H1 (cell line): Measurements from ENCODE around the gene ZNF423.

Source experiments
- CEBPB ChIP-seq: IDR thresholded peaks from 2 replicates; pipeline ENCODE4 v1.6.1; 2012; ENCODE audit warnings: low read depth, low read length
- CREB1 ChIP-seq: IDR thresholded peaks from 2 replicates; pipeline ENCODE4 v1.6.1; 2012; ENCODE audit warnings: inconsistent platforms
- EP300 ChIP-seq, 2 experiments: IDR thresholded peaks; 1 replicate in 1 of 2; 2 replicates in 1 of 2; pipeline ENCODE4 v1.6.1; 2011 to 2012; ENCODE audit warnings: low read depth in 2 of 2, low read length in 2 of 2, mild to moderate bottlenecking in 2 of 2, borderline replicate concordance in 1 of 2, inconsistent platforms in 1 of 2, moderate library complexity in 1 of 2
- GABPA ChIP-seq: IDR thresholded peaks from 2 replicates; pipeline ENCODE4 v1.6.1; 2011; ENCODE audit warnings: mild to moderate bottlenecking, low read length, moderate library complexity, borderline replicate concordance; ENCODE audit not compliant: insufficient read depth
- GTF2F1 ChIP-seq: IDR thresholded peaks from 2 replicates; pipeline ENCODE4 v1.6.1; 2012; ENCODE audit warnings: low read depth, low read length, improper control_type of control experiment, borderline replicate concordance
- HDAC6 ChIP-seq: IDR thresholded peaks from one replicate; pipeline ENCODE4 v1.7.1; 2012; ENCODE audit warnings: low read depth, mild to moderate bottlenecking, inconsistent platforms, low read length, moderate library complexity
- MAX ChIP-seq: IDR thresholded peaks from 2 replicates; pipeline ENCODE4 v1.6.1; 2012; ENCODE audit warnings: inconsistent platforms
- POLR2A ChIP-seq, 2 experiments: IDR thresholded peaks; 1 replicate in 1 of 2; 2 replicates in 1 of 2; pipeline ENCODE4 v1.6.1; 2011; ENCODE audit warnings: low read depth in 2 of 2, low read length in 2 of 2, mild to moderate bottlenecking in 2 of 2; ENCODE audit errors: control extremely low read depth in 1 of 2
- POLR2AphosphoS5 ChIP-seq: IDR thresholded peaks from 2 replicates; pipeline ENCODE4 v1.6.1; 2011; ENCODE audit warnings: low read depth, low read length
- SIN3A ChIP-seq, 2 experiments: IDR thresholded peaks in 1 of 2; conservative IDR thresholded peaks in 1 of 2; 2 replicates each; pipeline ENCODE4 v1.6.1; 2011 to 2012; ENCODE audit warnings: low read length in 2 of 2, improper control_type of control experiment in 1 of 2, low read depth in 1 of 2, mild to moderate bottlenecking in 1 of 2
- TAF1 ChIP-seq: IDR thresholded peaks from 2 replicates; pipeline ENCODE4 v1.6.1; 2011; ENCODE audit warnings: mild to moderate bottlenecking, low read depth, low read length
- TEAD4 ChIP-seq: IDR thresholded peaks from 2 replicates; pipeline ENCODE4 v1.6.1; 2012; ENCODE audit warnings: low read depth, low read length, inconsistent platforms, mixed read lengths
- TF ChIP-seq, protein P1 (sequence below), 3 experiments: IDR thresholded peaks; 1 replicate in 2 of 3; 2 replicates in 1 of 3; pipeline versions ENCODE4 v1.5.1 to v1.6.1; 2011; ENCODE audit warnings: low read length in 3 of 3, mild to moderate bottlenecking in 3 of 3, inconsistent platforms in 2 of 3, low read depth in 1 of 3, moderate library complexity in 1 of 3; ENCODE audit not compliant: insufficient read depth in 1 of 3; ENCODE audit errors: control extremely low read depth in 1 of 3
- TF ChIP-seq, protein P2 (sequence below): IDR thresholded peaks from 2 replicates; pipeline ENCODE4 v1.6.1; 2012; ENCODE audit warnings: low read length, inconsistent platforms

- no peak for TF ChIP-seq EP300 (IDR thresholded peaks at IDR 0.05; ENCODE audit: borderline replicate concordance in 1 of 2, low read depth in 2 of 2, low read length in 2 of 2)
- no peak for TF ChIP-seq TAF1
- no peak for TF ChIP-seq POLR2A (IDR thresholded peaks at IDR 0.05; ENCODE audit: control extremely low read depth in 1 of 2, low read depth in 2 of 2, low read length in 2 of 2)
- TF ChIP-seq SIN3A (conservative IDR thresholded peaks at IDR 0.05 in 1 of 2, IDR thresholded peaks at IDR 0.05 in 1 of 2; ENCODE audit: low read depth in 1 of 2, low read length in 2 of 2): no peak
- no peak for TF ChIP-seq HDAC6
- no peak for TF ChIP-seq CREB1
- TF ChIP-seq, protein P1, sequence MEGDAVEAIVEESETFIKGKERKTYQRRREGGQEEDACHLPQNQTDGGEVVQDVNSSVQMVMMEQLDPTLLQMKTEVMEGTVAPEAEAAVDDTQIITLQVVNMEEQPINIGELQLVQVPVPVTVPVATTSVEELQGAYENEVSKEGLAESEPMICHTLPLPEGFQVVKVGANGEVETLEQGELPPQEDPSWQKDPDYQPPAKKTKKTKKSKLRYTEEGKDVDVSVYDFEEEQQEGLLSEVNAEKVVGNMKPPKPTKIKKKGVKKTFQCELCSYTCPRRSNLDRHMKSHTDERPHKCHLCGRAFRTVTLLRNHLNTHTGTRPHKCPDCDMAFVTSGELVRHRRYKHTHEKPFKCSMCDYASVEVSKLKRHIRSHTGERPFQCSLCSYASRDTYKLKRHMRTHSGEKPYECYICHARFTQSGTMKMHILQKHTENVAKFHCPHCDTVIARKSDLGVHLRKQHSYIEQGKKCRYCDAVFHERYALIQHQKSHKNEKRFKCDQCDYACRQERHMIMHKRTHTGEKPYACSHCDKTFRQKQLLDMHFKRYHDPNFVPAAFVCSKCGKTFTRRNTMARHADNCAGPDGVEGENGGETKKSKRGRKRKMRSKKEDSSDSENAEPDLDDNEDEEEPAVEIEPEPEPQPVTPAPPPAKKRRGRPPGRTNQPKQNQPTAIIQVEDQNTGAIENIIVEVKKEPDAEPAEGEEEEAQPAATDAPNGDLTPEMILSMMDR (IDR thresholded peaks at IDR 0.05; ENCODE audit: control extremely low read depth in 1 of 3, insufficient read depth in 1 of 3, low read depth in 1 of 3, low read length in 3 of 3): no peak
- TF ChIP-seq MAX: no peak
- TF ChIP-seq CEBPB: no peak
- no peak for TF ChIP-seq TEAD4
- no peak for TF ChIP-seq POLR2AphosphoS5
- no peak for TF ChIP-seq GTF2F1
- TF ChIP-seq, protein P2, sequence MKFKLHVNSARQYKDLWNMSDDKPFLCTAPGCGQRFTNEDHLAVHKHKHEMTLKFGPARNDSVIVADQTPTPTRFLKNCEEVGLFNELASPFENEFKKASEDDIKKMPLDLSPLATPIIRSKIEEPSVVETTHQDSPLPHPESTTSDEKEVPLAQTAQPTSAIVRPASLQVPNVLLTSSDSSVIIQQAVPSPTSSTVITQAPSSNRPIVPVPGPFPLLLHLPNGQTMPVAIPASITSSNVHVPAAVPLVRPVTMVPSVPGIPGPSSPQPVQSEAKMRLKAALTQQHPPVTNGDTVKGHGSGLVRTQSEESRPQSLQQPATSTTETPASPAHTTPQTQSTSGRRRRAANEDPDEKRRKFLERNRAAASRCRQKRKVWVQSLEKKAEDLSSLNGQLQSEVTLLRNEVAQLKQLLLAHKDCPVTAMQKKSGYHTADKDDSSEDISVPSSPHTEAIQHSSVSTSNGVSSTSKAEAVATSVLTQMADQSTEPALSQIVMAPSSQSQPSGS: no peak
- TF ChIP-seq GABPA: no peak
Measured at GRCh38 chr16:49520492-49521038, 335.3 kb downstream of the ZNF423 start.
